GM10266 (cell line): ENCODE data around the gene PCSK6.
"Not testable (repeated sequence)": the region's sequence is repeated elsewhere in the genome, so short reads cannot be mapped to it uniquely, and the experiment has no call there.

Source experiments
- DNase-seq: peaks from one replicate; pipeline ENCODE4 v3.0.0; 2012; ENCODE audit errors: extremely low spot score
- TF ChIP-seq, protein P1 (sequence below): IDR thresholded peaks from 2 replicates; pipeline ENCODE4 v1.5.1; 2012; ENCODE audit warnings: mild to moderate bottlenecking, low read depth; ENCODE audit not compliant: control insufficient read depth, insufficient read depth; ENCODE audit errors: missing control alignments

Gene PCSK6

DNA sequence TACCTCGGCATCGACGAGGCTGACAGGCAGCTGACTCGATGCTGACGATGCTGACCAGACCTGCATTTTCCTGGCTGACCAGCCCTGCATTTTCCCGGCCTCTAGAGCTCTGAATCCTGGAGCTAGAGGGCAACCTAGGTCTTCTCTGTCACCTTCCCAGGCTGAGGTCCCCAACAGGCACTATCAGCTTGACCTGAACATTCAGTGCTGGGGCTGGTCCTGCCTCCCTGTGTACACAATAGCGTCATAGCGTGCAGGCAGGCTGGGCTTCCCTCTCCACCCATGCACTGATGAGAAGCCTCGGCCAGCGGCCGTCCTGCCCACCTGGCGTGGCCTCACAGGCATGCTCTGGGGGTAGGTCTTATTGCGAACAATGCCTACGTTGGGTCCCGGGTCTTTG is 132.2 kb downstream of the PCSK6 start:
- DNase-seq: no peak
- TF ChIP-seq, protein P1, sequence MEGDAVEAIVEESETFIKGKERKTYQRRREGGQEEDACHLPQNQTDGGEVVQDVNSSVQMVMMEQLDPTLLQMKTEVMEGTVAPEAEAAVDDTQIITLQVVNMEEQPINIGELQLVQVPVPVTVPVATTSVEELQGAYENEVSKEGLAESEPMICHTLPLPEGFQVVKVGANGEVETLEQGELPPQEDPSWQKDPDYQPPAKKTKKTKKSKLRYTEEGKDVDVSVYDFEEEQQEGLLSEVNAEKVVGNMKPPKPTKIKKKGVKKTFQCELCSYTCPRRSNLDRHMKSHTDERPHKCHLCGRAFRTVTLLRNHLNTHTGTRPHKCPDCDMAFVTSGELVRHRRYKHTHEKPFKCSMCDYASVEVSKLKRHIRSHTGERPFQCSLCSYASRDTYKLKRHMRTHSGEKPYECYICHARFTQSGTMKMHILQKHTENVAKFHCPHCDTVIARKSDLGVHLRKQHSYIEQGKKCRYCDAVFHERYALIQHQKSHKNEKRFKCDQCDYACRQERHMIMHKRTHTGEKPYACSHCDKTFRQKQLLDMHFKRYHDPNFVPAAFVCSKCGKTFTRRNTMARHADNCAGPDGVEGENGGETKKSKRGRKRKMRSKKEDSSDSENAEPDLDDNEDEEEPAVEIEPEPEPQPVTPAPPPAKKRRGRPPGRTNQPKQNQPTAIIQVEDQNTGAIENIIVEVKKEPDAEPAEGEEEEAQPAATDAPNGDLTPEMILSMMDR: peak; percentile 8

DNA sequence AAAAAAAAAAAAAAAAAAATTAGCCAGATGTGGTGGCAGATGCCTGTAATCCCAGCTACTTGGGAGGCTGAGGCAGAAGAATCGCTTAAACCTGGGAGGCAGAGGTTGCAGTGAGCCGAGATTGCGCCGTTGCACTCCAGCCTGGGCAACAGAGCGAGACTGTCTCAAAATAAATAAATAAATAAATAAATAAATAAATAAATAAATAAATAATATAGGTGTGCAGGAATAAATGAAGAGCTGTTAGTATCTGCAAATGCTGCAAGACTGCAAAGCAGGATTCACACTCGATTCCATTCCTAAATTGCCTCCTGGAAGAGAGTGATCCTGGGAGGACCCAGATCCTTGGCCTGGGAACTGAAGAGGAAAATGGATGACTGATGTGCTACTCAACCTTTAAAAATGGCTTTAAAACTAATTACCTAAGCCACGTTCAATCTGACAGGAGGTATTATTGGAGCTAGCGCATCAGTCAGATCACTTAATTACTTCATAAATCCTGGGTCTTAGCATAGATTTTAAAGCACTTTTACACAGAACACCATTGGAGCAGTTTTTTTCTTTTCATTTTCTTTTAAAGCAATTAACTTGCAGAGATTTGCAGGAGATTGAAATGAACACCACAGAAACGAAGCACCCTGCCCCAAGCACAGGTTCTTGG is 132.9 kb downstream of the PCSK6 start:
- not testable (repeated sequence) for DNase-seq

GRCh38 chr15:101355678-101356464 is 133.6 kb downstream of the PCSK6 start:
- TF ChIP-seq, protein P1: no peak
- DNase-seq: no peak

DNA sequence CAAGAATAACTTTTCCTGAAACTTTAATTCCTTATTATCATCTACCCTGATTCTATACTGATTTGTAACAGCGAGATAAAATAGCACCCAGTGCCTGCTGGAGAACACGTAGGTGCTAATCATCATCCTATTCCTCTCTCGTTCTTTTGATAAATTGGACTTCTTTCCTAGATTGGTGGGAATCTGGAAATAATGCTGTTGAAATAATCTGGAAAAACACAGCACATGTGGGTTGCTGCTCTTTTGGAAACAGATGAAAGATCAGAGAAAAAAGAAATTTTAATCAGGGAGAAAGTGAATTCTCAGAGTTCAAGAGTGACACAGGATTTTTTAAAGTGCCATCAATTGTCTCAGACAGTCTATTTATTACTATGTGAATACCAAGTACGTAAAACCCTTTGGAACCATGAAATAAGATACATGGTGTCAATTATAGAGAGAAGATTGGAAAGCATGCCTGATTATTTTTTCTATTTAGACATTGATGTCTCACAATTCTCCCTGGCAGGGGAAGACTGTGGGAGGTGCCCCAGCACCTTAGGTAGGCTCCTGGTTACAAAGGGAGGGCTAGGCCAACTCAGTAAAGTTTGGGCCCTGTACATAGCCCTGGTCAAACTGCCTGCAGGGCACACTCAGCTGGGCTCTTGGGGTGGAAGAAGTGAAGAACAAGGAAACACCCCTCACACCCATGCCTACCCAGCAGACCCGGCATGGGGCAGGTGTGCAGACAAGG is 134.4 kb downstream of the PCSK6 start:
- no peak for DNase-seq
- TF ChIP-seq, protein P1: no peak

DNA sequence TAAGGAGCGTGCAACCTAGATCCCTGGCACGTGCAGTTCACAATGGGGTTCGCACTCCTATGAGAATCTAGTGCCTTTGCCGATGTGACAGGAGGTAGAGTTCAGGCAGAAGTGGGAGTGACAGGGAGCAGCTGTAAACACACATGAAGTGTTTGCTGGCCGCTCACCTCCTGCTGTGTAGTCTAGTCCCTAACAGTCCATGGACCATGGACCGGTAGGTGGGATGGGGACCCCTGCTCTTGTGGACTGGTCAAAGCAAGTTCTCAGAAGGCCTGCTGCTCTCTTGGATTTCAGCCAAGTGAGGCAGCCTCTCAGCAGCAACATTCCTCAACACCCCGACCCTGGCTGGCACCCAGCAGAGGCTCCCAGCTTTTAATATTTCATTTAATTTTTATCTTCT is 136.3 kb downstream of the PCSK6 start:
- DNase-seq: no peak
- TF ChIP-seq, protein P1: no peak

DNA sequence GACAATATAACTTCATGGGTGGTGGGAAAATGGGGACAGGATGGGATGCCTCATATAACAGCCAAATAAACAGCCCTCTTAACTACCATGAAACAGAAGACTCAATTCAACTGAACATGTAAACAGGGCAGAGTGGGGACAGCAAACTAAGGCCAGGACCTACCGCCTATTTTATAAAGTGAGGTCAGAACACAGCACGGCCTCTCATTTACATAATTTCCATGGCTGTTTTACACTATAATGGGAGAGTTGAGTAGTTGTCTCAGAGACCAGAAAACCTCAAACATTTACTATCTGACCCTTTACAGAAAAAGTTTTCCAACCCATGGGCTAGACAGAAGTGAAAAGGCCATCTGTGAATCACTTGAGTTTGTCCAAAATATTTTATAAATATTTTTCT is 137.8 kb downstream of the PCSK6 start:
- TF ChIP-seq, protein P1: no peak
- DNase-seq: no peak

DNA sequence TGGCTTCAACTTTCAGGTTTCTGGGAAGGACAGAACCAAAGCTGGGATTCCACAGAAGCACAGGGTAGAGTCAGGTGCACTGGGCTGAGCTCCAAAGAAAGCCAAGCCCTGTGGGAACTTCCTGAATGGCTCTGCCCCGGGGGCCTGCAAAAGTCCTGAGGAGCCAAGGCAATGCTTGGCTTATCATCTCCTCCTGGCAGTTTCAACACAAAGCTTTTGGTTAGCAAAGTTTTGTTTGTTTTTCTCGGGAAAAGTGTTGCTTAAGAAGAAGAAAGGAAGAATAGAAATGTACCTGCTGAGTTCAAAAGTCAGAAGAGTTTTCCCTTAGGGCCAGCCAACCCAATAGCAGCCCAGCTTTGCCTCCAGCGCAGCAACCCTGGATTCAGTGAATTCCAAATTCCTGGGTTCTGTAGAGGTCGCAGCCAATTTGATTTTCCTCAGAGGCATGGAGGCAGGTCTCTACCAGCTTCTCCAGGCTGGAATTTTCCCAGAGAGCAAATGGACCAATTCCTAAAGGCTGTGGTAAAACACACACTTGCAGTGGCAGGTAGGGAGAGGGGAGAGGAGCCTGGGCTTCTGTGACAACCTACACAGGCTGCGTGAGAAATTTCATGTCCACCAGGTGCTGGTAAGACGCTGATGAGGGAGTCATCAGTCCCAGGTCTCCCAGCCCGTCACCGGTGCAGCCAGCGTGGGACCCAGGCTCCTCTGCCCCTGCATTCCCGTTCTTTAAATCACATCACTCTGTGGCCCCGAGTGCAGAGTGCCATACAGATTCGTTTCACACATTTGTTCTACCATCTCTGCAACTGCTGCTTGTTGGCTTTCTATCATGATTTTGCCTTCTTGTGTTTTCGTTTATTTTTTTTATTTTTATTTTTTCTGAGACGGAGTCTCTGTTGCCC is 140.2 kb downstream of the PCSK6 start:
- TF ChIP-seq, protein P1: no peak

More for the DNA sequence above, 140.2 kb downstream of the PCSK6 start:
- no peak for DNase-seq
